K562 (cell line): ENCODE results near the gene TSHZ1. TPM values are rescaled to one million over a fixed set of nuclear protein-coding genes. Genes with fewer than 3 reads are reported as not detected.

Experiments used
- ATAC-seq: fragments of 200-7000 bp; cut with Tn5 transposase; 3 replicates; pipeline ENCODE4 v1.9.1; 2020; ENCODE audit warnings: moderate library complexity
- BruUV-seq: library from RNA; stranded (reverse); fragments of 400-500 nt; replicated peaks from 2 replicates; lab custom pipeline; 2021; lab: Mats Ljungman, UMichigan
- CTCF ChIA-PET: fragments of 300-600 bp; formaldehyde crosslinking; extraction: SDS; loops from one replicate; lab custom pipeline; 2021; ENCODE audit warnings: low intra/inter-chr PET ratio; lab: Yijun Ruan, JAX
- POLR2A ChIA-PET: fragments of 300-600, 350-650 bp; sonication (Branson Sonifier 250); formaldehyde crosslinking; extraction: SDS; loops from one replicate; lab custom pipeline; 2021; ENCODE audit warnings: antibody characterized with exemption, inconsistent platforms; lab: Yijun Ruan, JAX
- DNase-seq, 4 experiments: peaks; one replicate each; pipeline versions ENCODE4 v3.0.0 to v3.0.0-alpha.2; 2011 to 2018; ENCODE audit warnings: low spot score in 3 of 4, mixed read lengths in 3 of 4; ENCODE audit errors: extremely low read depth in 1 of 4
- FAIRE-seq: peaks from 2 replicates; lab custom pipeline; 2011; peaks lifted over from hg19 to GRCh38; lab: Jason Lieb, UNC
- H2AFZ ChIP-seq: 2 replicates; pipeline ENCODE4 v1.6.0; 2011; ENCODE audit warnings: low read depth, low read length, control low read depth, inconsistent platforms
- H3K27ac ChIP-seq: fragments of 200-600 bp; 3 replicates; pipeline ENCODE4 v1.8.0; 2011; ENCODE audit warnings: low read depth, mild to moderate bottlenecking, control low read depth, inconsistent platforms, low read length, moderate library complexity, mixed read lengths; ENCODE audit errors: extremely low read depth
- H3K27me3 ChIP-seq, 2 experiments: fragments of 300-600 bp in 1 of 2; 2 replicates in 1 of 2; 3 replicates in 1 of 2; pipeline versions ENCODE4 v1.6.0 to v1.8.0; 2011; ENCODE audit warnings: inconsistent platforms in 2 of 2, low read length in 2 of 2, mild to moderate bottlenecking in 1 of 2, mixed read lengths in 1 of 2, moderate library complexity in 1 of 2; ENCODE audit not compliant: control insufficient read depth in 2 of 2, insufficient read depth in 2 of 2
- H3K36me3 ChIP-seq: fragments of 300-600 bp; 3 replicates; pipeline ENCODE4 v1.8.0; 2011; ENCODE audit warnings: mild to moderate bottlenecking, low read length, inconsistent platforms; ENCODE audit not compliant: control insufficient read depth, insufficient read depth
- H3K4me1 ChIP-seq, 2 experiments: fragments of 200-600 bp in 1 of 2; replicated peaks in 1 of 2; 2 replicates in 1 of 2; 3 replicates in 1 of 2; pipeline versions ENCODE4 v1.5.1 to v1.8.0; 2011; ENCODE audit warnings: inconsistent platforms in 2 of 2, low read length in 2 of 2, mild to moderate bottlenecking in 1 of 2, mixed read lengths in 1 of 2, moderate library complexity in 1 of 2; ENCODE audit not compliant: control insufficient read depth in 2 of 2, insufficient read depth in 2 of 2
- H3K4me2 ChIP-seq: 2 replicates; pipeline ENCODE4 v1.6.1; 2011; ENCODE audit warnings: low read length, control low read depth, inconsistent platforms, mixed read lengths; ENCODE audit not compliant: insufficient read depth
- H3K4me3 ChIP-seq: fragments of 200-600 bp; sonication (generic), shearing (Covaris generic); 2 replicates; pipeline ENCODE4 v1.5.1; 2016; ENCODE audit warnings: control low read depth, inconsistent platforms
- H3K79me2 ChIP-seq: fragments of 200-600 bp; 3 replicates; pipeline ENCODE4 v1.8.0; 2011; ENCODE audit warnings: low read length, inconsistent platforms; ENCODE audit not compliant: control insufficient read depth, insufficient read depth
- H3K9ac ChIP-seq, 2 experiments: 2 replicates each; pipeline versions ENCODE4 v1.6.0 to v1.6.1; 2011; ENCODE audit warnings: low read depth in 2 of 2, low read length in 2 of 2, control low read depth in 1 of 2, inconsistent platforms in 1 of 2, mild to moderate bottlenecking in 1 of 2, mixed read lengths in 1 of 2; ENCODE audit not compliant: insufficient read depth in 1 of 2
- H3K9me1 ChIP-seq: one replicate; pipeline ENCODE4 v1.6.0; 2011; ENCODE audit warnings: inconsistent platforms, mild to moderate bottlenecking, low read length, moderate library complexity; ENCODE audit not compliant: control insufficient read depth, insufficient read depth
- H3K9me3 ChIP-seq: replicated peaks from 2 replicates; pipeline ENCODE4 v1.5.1; 2011; ENCODE audit warnings: low read depth, low read length, inconsistent platforms; ENCODE audit not compliant: control insufficient read depth, insufficient read depth
- H4K20me1 ChIP-seq: replicated peaks from 2 replicates; pipeline ENCODE4 v1.6.1; 2011; ENCODE audit warnings: low read length, inconsistent platforms, mixed read lengths; ENCODE audit not compliant: control insufficient read depth, insufficient read depth
- ELF4 ChIP-seq: fragments of 450-650 bp; formaldehyde crosslinking; IDR thresholded peaks from 2 replicates; pipeline ENCODE4 v1.4.0; 2022; ENCODE audit warnings: missing genetic modification characterization
- ERF ChIP-seq: fragments of 450-650 bp; formaldehyde crosslinking; IDR thresholded peaks from 2 replicates; pipeline ENCODE4 v1.4.0; 2020; ENCODE audit warnings: mild to moderate bottlenecking, mixed read lengths
- MAFK ChIP-seq: IDR thresholded peaks from 2 replicates; pipeline ENCODE4 v1.6.1; 2011; ENCODE audit warnings: low read length, improper control_type of control experiment
- RHOXF2B ChIP-seq: fragments of 250-450 bp; sonication (Bioruptor Pico); conservative IDR thresholded peaks from 2 replicates; pipeline ENCODE4 v1.5.1; 2021
- SLC30A9 ChIP-seq: fragments of 250-450 bp; sonication (Bioruptor Pico); IDR thresholded peaks from 2 replicates; pipeline ENCODE4 v1.8.0; 2022; ENCODE audit warnings: mild to moderate bottlenecking, moderate library complexity
- ZNF445 ChIP-seq: fragments of 250-450 bp; sonication (Bioruptor Pico); IDR thresholded peaks from 2 replicates; pipeline ENCODE4 v1.4.0; 2020; ENCODE audit warnings: low read depth, mild to moderate bottlenecking, moderate library complexity
- ZSCAN29 ChIP-seq: fragments of 450-650 bp; IDR thresholded peaks from 2 replicates; pipeline ENCODE4 v1.6.1; 2017
- WGBS: fragments of 100-300 bp; shearing (Covaris generic); methylation state at CpG from one replicate; pipeline ENCODE4 v1.1.6; 2016; ENCODE audit warnings: low coverage, mixed read lengths; ENCODE audit not compliant: insufficient coverage; ENCODE audit errors: missing lambda C conversion rate; 5-methylcytosine and 5-hydroxymethylcytosine counted together
- in situ Hi-C: fragments of 300-500 bp; cut with MboI; formaldehyde crosslinking; loops from 4 replicates; pipeline ENCODE4 v1.15.0; 2018; ENCODE audit warnings: inconsistent platforms, mixed read lengths
- intact Hi-C: fragments of 100-400 bp; cut with micrococcal nuclease; formaldehyde crosslinking; loops from 2 replicates; pipeline ENCODE4 v1.14.2; 2022
- polyA plus RNA-seq, 8 experiments: library from polyadenylated mRNA; depleted of rRNA in 4 of 8; stranded (reverse) in 5 of 8; unstranded in 3 of 8; fragments of >200 nt; fragmentation: Nextera tagmentation in 2 of 8; fragmentation: Illumina TruSeq in 1 of 8; extraction: Ambion mirVana in 2 of 8; extraction: Trizol in 1 of 8; gene quantifications; 2 replicates each; pipeline versions ENCODE4 v1.2.1 to v1.2.3, GENCODE V29; 2011 to 2014; ENCODE audit warnings: inconsistent platforms in 1 of 8, missing spikeins in 1 of 8
- total RNA-seq, 7 experiments: library from RNA; depleted of rRNA in 6 of 7; stranded (reverse); fragments of >200 nt in 6 of 7; fragmentation: Illumina TruSeq in 2 of 7; extraction: Trizol in 2 of 7; gene quantifications; 2 replicates each; pipeline versions ENCODE4 v1.2.1 to v1.2.3, GENCODE V29; 2011 to 2021; ENCODE audit warnings: low replicate concordance in 1 of 7
- TF ChIP-seq, protein P1 (sequence below): fragments of 450-650 bp; IDR thresholded peaks from 2 replicates; pipeline ENCODE4 v1.6.1; 2016; ENCODE audit warnings: borderline replicate concordance
- TF ChIP-seq, protein P2 (sequence below): fragments of 450-650 bp; IDR thresholded peaks from 2 replicates; pipeline ENCODE4 v1.6.1; 2016; ENCODE audit warnings: low read depth

Gene TSHZ1
- total and polyA plus RNA-seq, 9 of the 15 experiments (the other 6 are each of a cell fraction or from before 2014, with no cell fraction given) = 1.1 to 7.2 (median 2.7) TPM

DNA sequence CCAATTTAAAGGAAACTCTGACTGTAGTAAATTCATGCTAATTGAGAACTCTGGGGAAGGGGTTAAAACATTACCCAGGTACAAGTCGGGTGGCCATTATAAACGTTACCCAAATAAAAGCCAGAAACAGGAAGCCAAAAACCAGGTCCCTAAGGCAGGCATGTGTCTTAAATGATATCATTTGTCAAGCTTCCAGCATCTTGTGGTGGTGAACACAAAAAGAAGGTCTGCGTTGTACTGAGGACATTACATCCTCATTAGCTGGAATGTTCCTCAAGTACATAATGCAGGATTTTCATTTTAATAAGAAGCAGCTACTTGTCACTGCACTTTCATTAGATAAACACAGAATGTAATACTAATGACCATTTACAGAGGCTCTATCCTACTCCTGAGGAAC lies 12.6 kb upstream of the TSHZ1 start (continued):
- TF ChIP-seq, protein P1, sequence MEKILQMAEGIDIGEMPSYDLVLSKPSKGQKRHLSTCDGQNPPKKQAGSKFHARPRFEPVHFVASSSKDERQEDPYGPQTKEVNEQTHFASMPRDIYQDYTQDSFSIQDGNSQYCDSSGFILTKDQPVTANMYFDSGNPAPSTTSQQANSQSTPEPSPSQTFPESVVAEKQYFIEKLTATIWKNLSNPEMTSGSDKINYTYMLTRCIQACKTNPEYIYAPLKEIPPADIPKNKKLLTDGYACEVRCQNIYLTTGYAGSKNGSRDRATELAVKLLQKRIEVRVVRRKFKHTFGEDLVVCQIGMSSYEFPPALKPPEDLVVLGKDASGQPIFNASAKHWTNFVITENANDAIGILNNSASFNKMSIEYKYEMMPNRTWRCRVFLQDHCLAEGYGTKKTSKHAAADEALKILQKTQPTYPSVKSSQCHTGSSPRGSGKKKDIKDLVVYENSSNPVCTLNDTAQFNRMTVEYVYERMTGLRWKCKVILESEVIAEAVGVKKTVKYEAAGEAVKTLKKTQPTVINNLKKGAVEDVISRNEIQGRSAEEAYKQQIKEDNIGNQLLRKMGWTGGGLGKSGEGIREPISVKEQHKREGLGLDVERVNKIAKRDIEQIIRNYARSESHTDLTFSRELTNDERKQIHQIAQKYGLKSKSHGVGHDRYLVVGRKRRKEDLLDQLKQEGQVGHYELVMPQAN = no peak
- no peak for TF ChIP-seq ERF (CRISPR knock-in tag)

DNA sequence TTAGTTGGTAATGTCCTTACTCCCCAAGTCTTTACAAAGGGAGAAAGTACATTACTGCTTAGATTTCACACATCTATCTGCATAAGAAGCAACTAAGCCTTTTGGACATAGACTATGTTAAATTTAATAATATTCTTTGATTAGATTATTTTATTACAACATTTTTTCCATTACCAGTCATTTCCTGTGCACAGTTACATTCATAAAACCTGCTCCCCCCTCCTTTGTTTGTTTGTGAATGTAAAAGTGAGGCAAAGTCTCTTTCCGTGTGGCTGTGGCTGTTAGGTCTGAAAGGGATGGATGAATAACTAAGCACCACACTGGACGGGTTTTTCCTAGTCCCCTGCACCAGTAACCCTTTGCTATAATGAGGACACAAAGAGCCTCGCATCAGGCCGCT lies 11.3 kb upstream of the TSHZ1 start:
- no peak for DNase-seq
- Histone ChIP-seq H3K27me3 (no peaks in the 10 kb centered on the region), H3K9ac (no peak overlapping the region), H3K27ac (no peak overlapping the region), H3K4me2 (no peak overlapping the region), H3K4me3 (no peak overlapping the region), H3K36me3 (peaks cover 25% of the 10 kb centered on the region; the same call in 2 of the 3 replicates), H4K20me1 (no peaks in the 10 kb centered on the region), H3K4me1 (peaks cover 0 to 6% of the 10 kb centered on the region in 2 experiments; a peak in 3 of 5 replicates), H3K9me3 (no peaks in the 10 kb centered on the region), H2AFZ (no peak overlapping the region)
- intact Hi-C loops (no loop called here), in situ Hi-C loops (no loop called here)
- 86% methylated on average over 4 of the region's 4 CpGs for WGBS
- FAIRE-seq = no peak
- no peak for ATAC-seq
- no TSS peak for BruUV-seq
- ChIA-PET CTCF (no interaction called here), POLR2A (no interaction called here)
- TF ChIP-seq, protein P2, sequence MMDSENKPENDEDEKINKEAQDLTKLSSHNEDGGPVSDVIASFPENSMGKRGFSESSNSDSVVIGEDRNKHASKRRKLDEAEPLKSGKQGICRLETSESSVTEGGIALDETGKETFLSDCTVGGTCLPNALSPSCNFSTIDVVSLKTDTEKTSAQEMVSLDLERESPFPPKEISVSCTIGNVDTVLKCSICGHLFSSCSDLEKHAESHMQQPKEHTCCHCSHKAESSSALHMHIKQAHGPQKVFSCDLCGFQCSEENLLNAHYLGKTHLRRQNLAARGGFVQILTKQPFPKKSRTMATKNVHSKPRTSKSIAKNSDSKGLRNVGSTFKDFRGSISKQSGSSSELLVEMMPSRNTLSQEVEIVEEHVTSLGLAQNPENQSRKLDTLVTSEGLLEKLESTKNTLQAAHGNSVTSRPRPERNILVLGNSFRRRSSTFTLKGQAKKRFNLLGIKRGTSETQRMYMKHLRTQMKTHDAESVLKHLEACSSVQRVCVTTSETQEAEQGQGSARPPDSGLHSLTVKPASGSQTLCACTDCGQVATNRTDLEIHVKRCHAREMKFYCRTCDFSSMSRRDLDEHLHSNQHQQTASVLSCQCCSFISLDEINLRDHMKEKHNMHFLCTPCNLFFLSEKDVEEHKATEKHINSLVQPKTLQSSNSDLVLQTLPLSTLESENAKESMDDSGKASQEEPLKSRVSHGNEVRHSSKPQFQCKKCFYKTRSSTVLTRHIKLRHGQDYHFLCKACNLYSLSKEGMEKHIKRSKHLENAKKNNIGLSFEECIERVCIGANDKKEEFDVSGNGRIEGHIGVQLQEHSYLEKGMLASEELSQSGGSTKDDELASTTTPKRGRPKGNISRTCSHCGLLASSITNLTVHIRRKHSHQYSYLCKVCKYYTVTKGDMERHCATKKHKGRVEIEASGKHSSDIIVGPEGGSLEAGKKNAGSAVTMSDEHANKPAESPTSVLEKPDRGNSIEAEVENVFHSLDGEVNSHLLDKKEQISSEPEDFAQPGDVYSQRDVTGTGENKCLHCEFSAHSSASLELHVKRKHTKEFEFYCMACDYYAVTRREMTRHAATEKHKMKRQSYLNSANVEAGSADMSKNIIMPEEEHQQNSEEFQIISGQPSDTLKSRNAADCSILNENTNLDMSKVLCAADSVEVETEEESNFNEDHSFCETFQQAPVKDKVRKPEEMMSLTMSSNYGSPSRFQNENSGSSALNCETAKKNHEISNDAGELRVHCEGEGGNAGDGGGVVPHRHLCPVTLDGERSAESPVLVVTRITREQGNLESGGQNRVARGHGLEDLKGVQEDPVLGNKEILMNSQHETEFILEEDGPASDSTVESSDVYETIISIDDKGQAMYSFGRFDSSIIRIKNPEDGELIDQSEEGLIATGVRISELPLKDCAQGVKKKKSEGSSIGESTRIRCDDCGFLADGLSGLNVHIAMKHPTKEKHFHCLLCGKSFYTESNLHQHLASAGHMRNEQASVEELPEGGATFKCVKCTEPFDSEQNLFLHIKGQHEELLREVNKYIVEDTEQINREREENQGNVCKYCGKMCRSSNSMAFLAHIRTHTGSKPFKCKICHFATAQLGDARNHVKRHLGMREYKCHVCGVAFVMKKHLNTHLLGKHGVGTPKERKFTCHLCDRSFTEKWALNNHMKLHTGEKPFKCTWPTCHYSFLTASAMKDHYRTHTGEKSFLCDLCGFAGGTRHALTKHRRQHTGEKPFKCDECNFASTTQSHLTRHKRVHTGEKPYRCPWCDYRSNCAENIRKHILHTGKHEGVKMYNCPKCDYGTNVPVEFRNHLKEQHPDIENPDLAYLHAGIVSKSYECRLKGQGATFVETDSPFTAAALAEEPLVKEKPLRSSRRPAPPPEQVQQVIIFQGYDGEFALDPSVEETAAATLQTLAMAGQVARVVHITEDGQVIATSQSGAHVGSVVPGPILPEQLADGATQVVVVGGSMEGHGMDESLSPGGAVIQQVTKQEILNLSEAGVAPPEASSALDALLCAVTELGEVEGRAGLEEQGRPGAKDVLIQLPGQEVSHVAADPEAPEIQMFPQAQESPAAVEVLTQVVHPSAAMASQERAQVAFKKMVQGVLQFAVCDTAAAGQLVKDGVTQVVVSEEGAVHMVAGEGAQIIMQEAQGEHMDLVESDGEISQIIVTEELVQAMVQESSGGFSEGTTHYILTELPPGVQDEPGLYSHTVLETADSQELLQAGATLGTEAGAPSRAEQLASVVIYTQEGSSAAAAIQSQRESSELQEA = no peak
- TF ChIP-seq ELF4 = no peak
- no peak for TF ChIP-seq ZNF445 (CRISPR knock-in tag)
- TF ChIP-seq ZSCAN29 = no peak
- no peak for TF ChIP-seq SLC30A9 (CRISPR knock-in tag)
- no peak for TF ChIP-seq MAFK
- TF ChIP-seq RHOXF2B = no peak
- TF ChIP-seq, all 486 proteins: peak for 0
- Histone ChIP-seq H3K79me2 (peaks cover 24% of the 10 kb centered on the region; the same call in 2 of the 3 replicates), H3K9me1 (no peaks in the 10 kb centered on the region)
